ENCODE data around the gene ZDHHC9. TPM values are rescaled to one million over a fixed set of nuclear protein-coding genes. Genes with fewer than 3 reads are reported as not detected.

Gene ZDHHC9
- total RNA-seq, 1 experiment from 2014 or later: 19.4 TPM

DNA sequence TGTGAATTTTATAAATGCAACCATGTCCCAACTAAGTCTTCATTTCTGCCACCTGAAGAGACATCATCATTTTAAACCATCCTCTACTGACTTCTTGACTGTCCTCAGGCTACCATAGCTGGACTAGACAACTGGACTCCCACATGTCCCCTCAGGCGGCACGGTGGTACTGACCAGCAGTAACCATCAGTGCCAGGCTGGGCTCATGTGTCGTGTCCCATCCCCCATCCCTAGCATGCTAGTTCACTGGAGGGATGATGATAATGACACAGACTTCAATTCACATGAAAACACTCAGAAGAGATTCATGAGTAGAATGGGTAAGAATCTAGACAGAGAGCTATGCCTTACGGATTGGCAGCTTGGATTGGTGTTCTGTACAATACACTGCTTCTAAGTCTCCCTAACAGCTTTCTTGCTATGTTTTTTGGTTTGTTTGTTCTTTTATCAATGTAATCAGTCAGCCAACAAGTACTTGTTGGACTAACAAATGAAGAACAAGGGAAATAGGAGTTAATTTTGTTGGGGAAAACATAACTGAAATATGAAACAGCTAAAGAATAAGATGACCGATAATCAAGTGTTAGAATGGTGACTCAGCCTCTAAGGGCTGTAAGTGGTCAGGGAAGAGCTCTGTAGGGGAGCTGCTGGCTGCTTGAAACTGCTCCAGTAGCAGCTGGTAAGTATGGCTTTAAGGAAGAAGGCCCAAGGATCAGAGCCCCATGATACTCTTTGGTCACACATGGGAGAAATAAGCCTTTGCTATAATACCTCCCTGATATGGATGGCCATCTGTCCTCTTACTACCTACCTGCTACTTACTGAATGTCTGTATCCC, 10.3 kb downstream of the ZDHHC9 start:
- no peaks in the 10 kb centered on the region for H3K36me3 ChIP-seq
- no peak for DNase-seq (ENCODE audit: low read depth in 1 of 2, low spot score in 2 of 2)
- no peaks in the 10 kb centered on the region for H3K27me3 ChIP-seq (replicated peaks)
- H3K9me3 ChIP-seq (replicated peaks): no peaks in the 10 kb centered on the region
- no peaks in the 10 kb centered on the region for H3K4me1 ChIP-seq (replicated peaks)
- H3K4me3 ChIP-seq: no peak overlapping the region
- H3K27ac ChIP-seq: no peak overlapping the region

DNA sequence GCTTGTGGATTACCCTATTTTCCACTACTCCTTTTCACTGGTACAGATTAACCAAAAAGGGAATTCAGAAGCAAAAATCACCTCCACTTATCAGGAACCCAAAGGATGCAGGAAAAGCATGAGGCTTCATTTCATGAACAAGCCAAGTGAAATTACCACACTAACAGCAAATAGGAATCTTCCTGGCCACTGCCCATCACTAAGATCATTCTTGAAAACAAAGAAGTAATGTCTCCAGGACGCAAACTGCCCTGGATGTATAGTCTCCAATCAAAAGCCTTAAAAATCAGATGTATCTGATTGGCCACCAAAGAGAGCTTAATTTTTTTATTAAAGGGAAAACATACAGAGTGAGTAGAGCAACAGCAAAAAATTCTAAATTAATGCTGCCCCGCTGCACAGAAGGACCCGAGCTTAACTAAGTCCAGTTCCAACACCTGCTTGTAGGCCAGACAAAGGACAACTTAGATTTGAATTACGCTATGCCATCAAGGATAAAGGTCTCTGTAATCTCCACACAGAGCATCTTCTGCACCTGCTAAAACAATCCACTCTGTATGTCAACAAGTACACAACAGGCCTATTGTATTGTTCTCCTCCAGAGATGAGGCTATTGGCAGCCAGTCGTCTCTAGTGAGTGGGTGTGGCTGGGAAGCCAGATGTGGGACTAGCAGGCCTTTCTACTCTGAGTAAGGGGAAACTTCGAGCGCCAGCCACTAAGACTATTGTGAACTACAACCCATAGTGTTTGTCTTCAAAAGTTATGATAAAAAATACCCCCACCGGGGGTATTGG, 12.4 kb downstream of the ZDHHC9 start:
- H3K9me3 ChIP-seq (replicated peaks): no peaks in the 10 kb centered on the region
- no peak overlapping the region for H3K27ac ChIP-seq
- DNase-seq (ENCODE audit: low read depth in 1 of 2, low spot score in 2 of 2): no peak
- no peaks in the 10 kb centered on the region for H3K27me3 ChIP-seq (replicated peaks)
- H3K4me3 ChIP-seq: no peak overlapping the region
- no peaks in the 10 kb centered on the region for H3K36me3 ChIP-seq
- H3K4me1 ChIP-seq (replicated peaks): no peaks in the 10 kb centered on the region

DNA sequence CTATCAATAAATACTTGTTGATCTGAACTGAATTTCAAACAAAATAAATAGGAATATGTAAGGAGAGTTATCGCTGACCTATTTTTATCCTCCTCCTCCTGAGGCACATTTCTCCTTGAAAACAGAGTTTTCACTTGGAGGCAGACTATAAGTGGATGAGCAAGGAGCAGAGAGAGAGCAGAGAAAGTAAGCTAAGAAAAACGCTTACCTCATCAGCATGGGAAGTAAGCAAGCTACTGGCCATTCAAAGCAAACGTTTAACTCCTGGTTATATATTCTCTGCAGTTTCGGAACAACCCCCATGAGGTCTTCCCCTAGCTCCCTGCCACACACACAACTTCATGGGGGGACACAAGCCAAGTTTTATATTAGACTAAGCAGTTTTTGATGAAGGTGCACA, 13.2 kb downstream of the ZDHHC9 start:
- no peak for DNase-seq (ENCODE audit: low read depth in 1 of 2, low spot score in 2 of 2)
- H3K27me3 ChIP-seq (replicated peaks): no peaks in the 10 kb centered on the region
- H3K4me3 ChIP-seq: no peak overlapping the region
- H3K9me3 ChIP-seq (replicated peaks): no peaks in the 10 kb centered on the region
- no peak overlapping the region for H3K27ac ChIP-seq
- no peaks in the 10 kb centered on the region for H3K4me1 ChIP-seq (replicated peaks)
- no peaks in the 10 kb centered on the region for H3K36me3 ChIP-seq

DNA sequence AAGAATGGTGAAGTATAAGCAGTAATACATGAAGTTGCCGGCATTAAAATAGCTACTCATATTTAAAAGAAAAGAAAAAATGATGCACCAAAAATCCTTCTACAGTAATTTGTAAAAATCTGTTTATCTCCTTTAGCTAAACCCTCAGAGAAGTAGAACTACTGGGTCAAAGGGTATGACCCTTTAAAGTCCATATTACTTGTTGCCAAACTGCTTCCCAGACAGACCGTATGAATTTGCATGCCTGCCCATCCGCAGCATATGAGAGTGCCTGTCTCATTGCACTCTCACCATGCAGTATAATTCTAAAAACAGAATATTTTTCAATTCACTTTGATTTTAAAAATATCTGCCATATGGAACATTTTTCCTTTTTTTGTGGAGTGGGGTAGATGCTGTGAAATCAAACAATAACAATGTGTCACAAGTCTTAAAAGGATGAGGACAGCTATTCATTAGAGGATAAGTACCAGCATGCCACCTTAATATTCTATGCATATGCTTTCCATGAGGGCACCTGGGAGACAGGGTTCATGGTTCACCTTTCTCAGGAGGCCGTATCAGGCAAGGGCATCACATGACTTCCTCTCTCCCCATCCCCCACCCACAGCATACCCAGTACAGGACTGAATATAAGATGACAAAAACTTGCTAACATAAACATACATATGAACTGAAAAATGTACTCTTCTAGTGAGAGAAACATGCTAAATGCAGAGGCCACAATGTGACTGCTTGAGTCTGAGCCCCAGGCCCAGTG, 17.8 kb downstream of the ZDHHC9 start:
- H3K4me3 ChIP-seq: no peak overlapping the region
- H3K9me3 ChIP-seq (replicated peaks): no peaks in the 10 kb centered on the region
- H3K4me1 ChIP-seq (replicated peaks): no peaks in the 10 kb centered on the region
- no peak for DNase-seq (ENCODE audit: low read depth in 1 of 2, low spot score in 2 of 2)
- H3K27ac ChIP-seq: no peak overlapping the region
- H3K36me3 ChIP-seq: peaks cover 5% of the 10 kb centered on the region; the same call in 1 of the 2 replicates
- no peaks in the 10 kb centered on the region for H3K27me3 ChIP-seq (replicated peaks)

DNA sequence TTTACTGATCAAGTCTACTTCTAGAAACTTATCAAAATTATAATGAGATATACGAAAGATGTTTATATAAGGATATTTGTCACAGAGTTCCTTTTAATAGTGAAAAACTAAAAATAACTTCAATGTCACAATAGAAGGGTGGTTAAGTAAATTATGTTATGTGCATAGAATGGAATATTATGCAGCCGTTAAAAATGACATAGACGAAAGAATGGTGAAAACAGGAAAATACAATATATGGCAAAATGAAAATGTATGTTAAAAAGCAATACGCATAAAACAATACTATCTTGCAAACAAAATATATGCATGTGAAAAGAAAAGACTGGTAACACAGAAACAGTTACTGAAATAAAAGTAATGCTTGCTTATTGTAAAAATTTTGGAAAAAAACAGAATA, 19.1 kb downstream of the ZDHHC9 start:
- no peak overlapping the region for H3K27ac ChIP-seq
- peaks cover 5% of the 10 kb centered on the region; the same call in 1 of the 2 replicates for H3K36me3 ChIP-seq
- H3K27me3 ChIP-seq (replicated peaks): no peaks in the 10 kb centered on the region
- H3K9me3 ChIP-seq (replicated peaks): no peaks in the 10 kb centered on the region
- no peak for DNase-seq (ENCODE audit: low read depth in 1 of 2, low spot score in 2 of 2)
- H3K4me3 ChIP-seq: no peak overlapping the region
- H3K4me1 ChIP-seq (replicated peaks): no peaks in the 10 kb centered on the region

DNA sequence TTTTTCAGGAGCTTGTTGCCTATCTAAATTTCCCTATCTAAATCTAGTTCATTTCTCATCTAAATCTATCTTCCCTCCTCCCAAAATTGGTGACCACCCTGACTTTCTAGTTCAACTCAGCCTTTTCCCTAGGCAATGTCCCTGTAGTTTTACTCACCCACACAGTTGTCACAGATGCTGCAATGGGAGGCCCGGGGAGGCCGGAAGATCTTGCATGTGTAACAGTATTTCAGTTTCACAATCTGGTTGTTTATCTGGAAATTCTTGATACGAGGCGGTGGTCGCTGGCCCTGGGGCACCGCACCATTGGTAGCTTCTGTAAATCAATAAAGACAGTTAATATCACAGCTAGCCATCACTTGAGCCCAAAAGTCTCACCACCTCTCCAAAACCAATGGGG, 20.2 kb downstream of the ZDHHC9 start:
- Histone ChIP-seq H3K9me3 (replicated peaks) (no peaks in the 10 kb centered on the region), H3K36me3 (peaks cover 5% of the 10 kb centered on the region; the same call in 1 of the 2 replicates), H3K27me3 (replicated peaks) (no peaks in the 10 kb centered on the region), H3K27ac (no peak overlapping the region), H3K4me3 (no peak overlapping the region), H3K4me1 (replicated peaks) (no peaks in the 10 kb centered on the region)
- no peak for DNase-seq (ENCODE audit: low read depth in 1 of 2, low spot score in 2 of 2)

DNA sequence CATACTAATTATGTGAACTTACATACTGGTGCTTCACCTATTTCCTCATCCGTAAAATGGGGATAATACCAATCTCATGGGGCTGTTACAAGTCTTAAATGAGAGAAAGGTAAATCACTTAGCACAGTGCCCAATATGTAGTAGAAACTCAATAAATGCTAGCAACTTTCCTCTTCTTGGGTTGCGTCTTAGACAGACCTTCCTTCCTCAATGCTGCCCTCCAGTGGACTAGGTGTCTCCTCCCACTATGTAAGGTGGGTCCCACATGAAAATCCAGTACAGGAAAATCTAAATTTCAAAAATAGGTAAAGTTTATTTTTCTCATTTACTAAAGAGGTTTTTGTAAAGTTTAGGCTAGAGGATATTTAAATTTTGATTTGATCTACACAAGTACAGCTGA, 20.6 kb downstream of the ZDHHC9 start:
- peak; percentile 20 to 44 for DNase-seq (ENCODE audit: low read depth in 1 of 2, low spot score in 2 of 2)
- no peak overlapping the region for H3K4me3 ChIP-seq
- no peaks in the 10 kb centered on the region for H3K4me1 ChIP-seq (replicated peaks)
- no peak overlapping the region for H3K27ac ChIP-seq
- H3K27me3 ChIP-seq (replicated peaks): no peaks in the 10 kb centered on the region
- H3K9me3 ChIP-seq (replicated peaks): no peaks in the 10 kb centered on the region
- H3K36me3 ChIP-seq: peaks cover 5% of the 10 kb centered on the region; the same call in 1 of the 2 replicates

DNA sequence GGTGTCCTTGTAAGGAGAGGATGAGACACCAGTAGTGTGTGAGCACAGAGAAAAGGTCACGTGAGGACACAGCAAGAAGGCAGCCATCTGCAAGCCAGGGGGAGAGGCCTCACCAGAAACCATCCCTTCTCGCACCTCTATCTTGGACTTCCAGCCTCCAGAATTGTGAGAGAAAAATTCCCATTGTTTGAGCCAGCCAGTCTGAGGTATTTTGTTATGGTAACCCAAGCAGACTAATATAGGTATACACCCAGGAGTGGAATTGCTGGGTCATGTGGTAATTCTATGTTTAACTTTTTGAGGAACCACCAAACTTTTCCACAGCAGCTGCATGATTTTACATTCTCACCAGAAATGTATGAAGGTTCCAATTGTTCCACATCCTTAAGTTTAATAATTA, 25.6 kb downstream of the ZDHHC9 start:
- Histone ChIP-seq H3K27ac (no peak overlapping the region), H3K36me3 (peaks cover 5% of the 10 kb centered on the region; the same call in 1 of the 2 replicates), H3K4me3 (no peak overlapping the region), H3K4me1 (replicated peaks) (no peaks in the 10 kb centered on the region), H3K9me3 (replicated peaks) (no peaks in the 10 kb centered on the region), H3K27me3 (replicated peaks) (no peaks in the 10 kb centered on the region)
- DNase-seq (ENCODE audit: low read depth in 1 of 2, low spot score in 2 of 2): no peak

DNA sequence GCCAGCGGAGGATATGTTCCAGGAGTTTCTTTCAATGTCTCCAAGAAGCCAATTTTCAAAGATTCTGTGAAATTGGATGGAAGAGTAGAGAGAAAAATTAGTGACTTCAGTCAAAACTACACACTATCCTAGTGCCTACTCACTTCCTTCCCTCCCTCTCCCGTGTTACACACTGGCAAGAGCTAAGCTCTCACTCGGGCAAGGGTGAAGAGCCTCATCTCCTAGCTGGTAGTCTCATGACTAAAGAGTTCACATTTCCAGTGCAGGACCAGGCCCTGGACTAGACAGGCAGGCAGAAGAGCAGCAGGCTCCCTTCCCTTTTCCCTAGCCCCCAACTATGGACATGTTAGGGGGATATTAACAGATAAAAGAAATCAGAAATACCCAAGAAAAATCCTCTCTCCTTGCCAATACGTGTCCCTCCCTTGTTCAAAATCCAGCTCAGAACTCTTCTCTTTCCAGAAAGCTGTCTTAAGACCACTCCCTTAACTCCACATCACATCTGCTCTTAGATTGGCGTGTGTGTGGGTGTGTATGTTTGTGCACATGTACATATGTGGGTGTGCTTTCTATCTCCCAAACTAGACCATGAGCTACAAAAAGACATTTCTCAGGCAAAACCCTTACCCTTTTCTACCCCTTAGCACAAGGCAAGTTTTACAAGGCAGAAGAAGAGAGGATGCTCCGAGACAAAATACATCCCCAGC, 29.9 kb downstream of the ZDHHC9 start:
- no peak overlapping the region for H3K4me3 ChIP-seq
- H3K27ac ChIP-seq: no peak overlapping the region
- no peaks in the 10 kb centered on the region for H3K27me3 ChIP-seq (replicated peaks)
- H3K9me3 ChIP-seq (replicated peaks): no peaks in the 10 kb centered on the region
- no peaks in the 10 kb centered on the region; the same call in 1 of the 2 replicates for H3K36me3 ChIP-seq
- no peaks in the 10 kb centered on the region for H3K4me1 ChIP-seq (replicated peaks)
- no peak for DNase-seq (ENCODE audit: low read depth in 1 of 2, low spot score in 2 of 2)

DNA sequence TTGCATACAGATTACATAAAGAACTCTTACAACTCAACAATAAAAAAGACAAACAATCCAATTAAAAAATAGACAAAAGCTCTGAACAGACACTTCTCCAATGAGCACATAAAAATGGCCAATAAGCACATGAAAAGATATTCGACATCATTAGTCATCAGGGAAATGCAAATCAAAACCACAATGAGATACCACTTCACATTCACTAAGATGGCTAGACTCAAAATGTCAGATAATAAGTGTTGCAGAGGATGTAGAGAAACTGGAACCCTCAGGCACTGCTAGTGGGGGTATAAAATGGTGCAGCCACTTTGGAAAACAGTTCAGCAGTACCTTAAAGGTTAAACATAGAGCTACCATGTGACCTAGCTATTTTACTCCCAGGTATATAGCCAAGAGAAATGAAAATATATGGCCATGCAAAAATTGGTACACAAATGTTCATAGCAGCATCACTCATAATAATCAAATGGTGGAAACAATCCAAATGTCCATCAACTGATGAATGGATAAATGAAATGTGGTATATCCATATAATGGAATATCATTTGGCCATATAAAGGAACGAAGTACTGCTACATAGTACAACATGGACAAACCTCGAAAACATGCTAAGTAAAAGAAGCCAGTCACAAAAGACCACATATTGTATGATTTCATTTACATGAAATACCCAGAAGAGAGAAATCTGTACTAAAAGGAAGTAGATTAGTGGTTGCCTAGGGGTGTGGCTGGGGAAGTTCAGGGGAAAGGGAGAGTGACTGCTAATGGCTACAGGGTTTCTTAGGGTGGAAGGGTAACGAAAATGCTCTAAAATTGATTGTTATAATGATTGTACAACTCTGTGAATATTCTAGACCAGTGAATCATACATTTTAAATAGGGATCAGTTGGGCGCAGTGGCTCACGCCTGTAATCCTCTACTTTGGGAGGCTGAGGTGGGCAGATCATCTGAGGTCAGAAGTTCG, 34.6 kb downstream of the ZDHHC9 start:
- H3K27ac ChIP-seq: no peak overlapping the region

DNA sequence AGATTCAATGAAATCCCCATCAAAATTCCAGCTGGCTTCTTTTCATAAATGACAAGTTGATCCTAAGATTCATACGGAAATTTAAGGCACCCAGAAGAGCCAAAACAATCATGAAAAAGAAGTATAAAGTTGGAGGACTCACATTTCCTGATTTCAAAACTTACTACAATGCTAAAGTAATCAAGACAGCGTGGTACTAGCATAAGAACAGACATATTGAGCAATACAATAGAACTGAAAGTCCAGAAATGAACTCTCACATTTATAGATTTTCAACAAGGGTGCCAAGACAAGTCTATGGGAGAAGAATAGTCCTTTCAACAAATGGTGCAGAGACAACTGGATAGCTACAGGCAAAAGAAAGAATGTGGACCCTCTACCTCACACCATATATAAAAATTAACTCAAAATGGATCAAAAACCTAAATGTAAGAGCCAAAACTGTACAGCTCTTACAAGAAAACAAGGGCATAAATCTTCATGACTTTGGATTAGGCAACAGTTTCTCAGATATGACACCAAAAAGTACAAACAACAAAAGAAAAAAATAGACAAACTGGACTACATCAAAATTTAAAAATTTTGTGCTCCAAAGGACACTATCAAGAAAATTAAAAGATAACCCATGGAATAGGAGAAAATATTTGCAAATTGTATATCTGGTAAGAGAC, 35.4 kb downstream of the ZDHHC9 start:
- Histone ChIP-seq H3K4me3 (no peak overlapping the region), H3K36me3 (no peaks in the 10 kb centered on the region; the same call in 1 of the 2 replicates), H3K4me1 (replicated peaks) (no peaks in the 10 kb centered on the region), H3K9me3 (replicated peaks) (no peaks in the 10 kb centered on the region), H3K27me3 (replicated peaks) (no peaks in the 10 kb centered on the region), H3K27ac (no peak overlapping the region)
- DNase-seq (ENCODE audit: low read depth in 1 of 2, low spot score in 2 of 2): no peak

More for the DNA sequence above, 34.6 kb downstream of the ZDHHC9 start:
- Histone ChIP-seq H3K27me3 (replicated peaks) (no peaks in the 10 kb centered on the region), H3K9me3 (replicated peaks) (no peaks in the 10 kb centered on the region), H3K4me3 (no peak overlapping the region), H3K4me1 (replicated peaks) (no peaks in the 10 kb centered on the region), H3K36me3 (no peaks in the 10 kb centered on the region; the same call in 1 of the 2 replicates)
- no peak for DNase-seq (ENCODE audit: low read depth in 1 of 2, low spot score in 2 of 2)

DNA sequence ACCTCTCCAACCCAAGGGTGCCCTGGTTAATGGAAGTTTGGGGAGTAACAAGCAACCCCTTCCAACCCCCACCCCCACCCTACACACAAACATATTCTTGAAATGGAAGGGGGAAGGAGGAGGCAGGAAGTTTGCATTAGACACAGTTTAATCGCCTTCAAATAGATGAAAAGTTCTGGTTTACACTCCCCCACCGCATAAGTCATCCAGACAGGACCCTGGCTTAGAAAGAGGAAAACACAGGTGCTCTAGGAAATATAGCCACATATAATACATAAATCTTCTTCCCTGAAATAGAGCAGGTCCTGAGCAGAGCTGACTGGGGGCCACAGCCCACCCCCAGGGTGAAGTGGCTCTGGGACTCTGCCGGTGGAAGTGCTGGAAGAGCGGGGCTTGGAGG, 38.9 kb downstream of the ZDHHC9 start:
- H3K4me3 ChIP-seq: no peak overlapping the region
- no peaks in the 10 kb centered on the region for H3K9me3 ChIP-seq (replicated peaks)
- H3K27ac ChIP-seq: no peak overlapping the region
- DNase-seq (ENCODE audit: low read depth in 1 of 2, low spot score in 2 of 2): no peak
- no peaks in the 10 kb centered on the region for H3K27me3 ChIP-seq (replicated peaks)
- H3K36me3 ChIP-seq: no peaks in the 10 kb centered on the region; the same call in 1 of the 2 replicates
- no peaks in the 10 kb centered on the region for H3K4me1 ChIP-seq (replicated peaks)
